GM12891 (cell line): ENCODE results near the gene TBX6.

Experiments
- POLR2A ChIP-seq: IDR thresholded peaks from 2 replicates; pipeline ENCODE4 v1.6.1; 2011; ENCODE audit warnings: low read depth, low read length, control low read depth
- POLR2AphosphoS5 ChIP-seq: IDR thresholded peaks from 2 replicates; pipeline ENCODE4 v1.6.1; 2011; ENCODE audit warnings: low read depth, low read length, control low read depth
- POU2F2 ChIP-seq: IDR thresholded peaks from 2 replicates; pipeline ENCODE4 v1.6.1; 2011; ENCODE audit warnings: low read depth, mild to moderate bottlenecking, control low read depth, low read length, moderate library complexity
- TAF1 ChIP-seq: IDR thresholded peaks from 2 replicates; pipeline ENCODE4 v1.6.1; 2011; ENCODE audit warnings: low read depth, low read length, control low read depth

DNA sequence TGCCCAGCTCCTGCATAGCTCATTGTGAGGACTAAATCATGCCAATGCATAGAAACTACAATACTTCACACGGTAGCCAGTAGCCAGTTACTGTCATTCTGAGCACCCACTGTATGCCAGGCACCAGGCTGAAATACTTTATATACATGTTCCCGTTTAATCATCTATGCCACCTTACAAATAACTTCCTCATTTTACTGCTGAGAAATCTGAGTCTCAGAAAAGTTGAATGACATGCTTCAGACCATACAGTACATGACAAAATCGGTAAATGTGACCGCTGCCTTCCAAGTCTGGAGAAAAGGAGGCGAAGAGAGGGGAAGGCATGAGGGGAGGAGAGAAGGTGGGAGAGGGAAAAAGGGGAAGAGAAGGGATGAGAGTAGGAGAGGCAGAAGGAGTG is 51.5 kb downstream of the TBX6 start:
- TF ChIP-seq TAF1 (no peak), POLR2A (no peak), POLR2AphosphoS5 (no peak), POU2F2 (no peak)
